Renal pelvis (tissue), 3 donors: ENCODE measurements around the gene NUAK1. TPM values are rescaled to one million over a fixed set of nuclear protein-coding genes. Genes with fewer than 3 reads are reported as not detected.

Source experiments
- polyA plus RNA-seq, 3 donors: library from polyadenylated mRNA; unstranded; fragments of 120-200 nt; gene quantifications; one replicate each; pipeline ENCODE4 v1.2.1, GENCODE V29; 2013; ENCODE audit not compliant: insufficient read length in 3 of 3

The NUAK1 gene
- polyA plus RNA-seq, 3 donors: 9.7 to 11.9 (median 9.8) TPM

Other genes with a start within 250 kb of the NUAK1 start
- 100 to 1,000 TPM in 2 of 3 donors, 10 to 100 TPM in 1; 97.1 to 125 (median 114) TPM for gene CKAP4, start 109.1 kb upstream of the NUAK1 start, polyA plus RNA-seq
- gene TCP11L2, start 163.8 kb upstream of the NUAK1 start, polyA plus RNA-seq: 10 to 100 TPM; 14.9 to 29.6 (median 22.2) TPM
- gene POLR3B, start 218.8 kb upstream of the NUAK1 start, polyA plus RNA-seq: 10 to 100 TPM; 15.4 to 16.4 (median 15.9) TPM